GM12878 (cell line): ENCODE data around the gene PIP4K2A.

ENCODE experiments used
- CTCF ChIP-seq, 3 experiments: IDR thresholded peaks in 2 of 3; conservative IDR thresholded peaks in 1 of 3; 2 replicates each; pipeline ENCODE4 v1.5.1; 2011; ENCODE audit warnings: low read depth in 3 of 3, low read length in 3 of 3, mild to moderate bottlenecking in 3 of 3, control low read depth in 2 of 3, moderate library complexity in 2 of 3, inconsistent platforms in 1 of 3, mixed read lengths in 1 of 3; ENCODE audit not compliant: control insufficient read depth in 2 of 3, insufficient read depth in 1 of 3; ENCODE audit errors: extremely low read depth in 1 of 3
- EZH2 ChIP-seq: IDR thresholded peaks from 2 replicates; pipeline ENCODE4 v1.6.1; 2012; ENCODE audit warnings: low read depth, mild to moderate bottlenecking, control low read depth, inconsistent platforms, low read length, borderline replicate concordance; ENCODE audit not compliant: control insufficient read depth
- USF2 ChIP-seq: IDR thresholded peaks from 2 replicates; pipeline ENCODE4 v1.6.1; 2011; ENCODE audit warnings: low read depth, low read length, improper control_type of control experiment, borderline replicate concordance
- ZNF384 ChIP-seq: IDR thresholded peaks from 2 replicates; pipeline ENCODE4 v1.6.1; 2012; ENCODE audit warnings: low read depth, mild to moderate bottlenecking, low read length, improper control_type of control experiment, borderline replicate concordance

DNA sequence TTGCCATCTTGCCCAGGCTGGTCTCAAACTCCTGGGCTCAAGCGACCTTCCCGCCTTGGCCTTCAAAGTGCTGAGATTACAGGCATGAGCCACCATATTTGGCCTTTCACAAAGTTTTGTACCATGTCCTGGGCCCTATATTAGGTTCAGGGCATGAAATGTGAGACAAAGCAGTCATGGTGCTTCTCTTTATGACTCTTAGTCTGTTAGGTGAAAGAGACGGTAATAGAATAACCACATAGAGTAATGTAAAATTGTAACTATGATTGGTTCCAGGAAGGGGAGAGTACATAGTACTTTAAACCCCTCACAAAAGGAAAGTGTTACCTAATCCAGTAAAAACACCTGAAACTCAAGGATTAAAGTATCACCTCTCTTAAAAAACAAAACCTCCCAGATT lies 224.4 kb downstream of the PIP4K2A start:
- no peak for TF ChIP-seq ZNF384
- no peak for TF ChIP-seq CTCF (IDR thresholded peaks at IDR 0.05 in 2 of 3, conservative IDR thresholded peaks at IDR 0.05 in 1 of 3; ENCODE audit: control insufficient read depth in 2 of 3, extremely low read depth in 1 of 3, insufficient read depth in 1 of 3, low read depth in 3 of 3, low read length in 3 of 3)
- TF ChIP-seq EZH2 = no peak
- TF ChIP-seq USF2 = no peak
